WI38 (cell line): Measurements from ENCODE around the gene CNDP2.
"Not testable (repeated sequence)": the region's sequence is repeated elsewhere in the genome, so short reads cannot be mapped to it uniquely, and the experiment has no call there.

Experiments used
- H3K4me3 ChIP-seq: 2 replicates; pipeline ENCODE4 v1.5.1; 2011; ENCODE audit warnings: low read depth, mild to moderate bottlenecking, control low read depth, low read length
- TF ChIP-seq, protein P1 (sequence below): IDR thresholded peaks from 2 replicates; pipeline ENCODE4 v1.5.1; 2012; ENCODE audit warnings: low read depth, mild to moderate bottlenecking, control low read depth, low read length

Gene CNDP2

DNA sequence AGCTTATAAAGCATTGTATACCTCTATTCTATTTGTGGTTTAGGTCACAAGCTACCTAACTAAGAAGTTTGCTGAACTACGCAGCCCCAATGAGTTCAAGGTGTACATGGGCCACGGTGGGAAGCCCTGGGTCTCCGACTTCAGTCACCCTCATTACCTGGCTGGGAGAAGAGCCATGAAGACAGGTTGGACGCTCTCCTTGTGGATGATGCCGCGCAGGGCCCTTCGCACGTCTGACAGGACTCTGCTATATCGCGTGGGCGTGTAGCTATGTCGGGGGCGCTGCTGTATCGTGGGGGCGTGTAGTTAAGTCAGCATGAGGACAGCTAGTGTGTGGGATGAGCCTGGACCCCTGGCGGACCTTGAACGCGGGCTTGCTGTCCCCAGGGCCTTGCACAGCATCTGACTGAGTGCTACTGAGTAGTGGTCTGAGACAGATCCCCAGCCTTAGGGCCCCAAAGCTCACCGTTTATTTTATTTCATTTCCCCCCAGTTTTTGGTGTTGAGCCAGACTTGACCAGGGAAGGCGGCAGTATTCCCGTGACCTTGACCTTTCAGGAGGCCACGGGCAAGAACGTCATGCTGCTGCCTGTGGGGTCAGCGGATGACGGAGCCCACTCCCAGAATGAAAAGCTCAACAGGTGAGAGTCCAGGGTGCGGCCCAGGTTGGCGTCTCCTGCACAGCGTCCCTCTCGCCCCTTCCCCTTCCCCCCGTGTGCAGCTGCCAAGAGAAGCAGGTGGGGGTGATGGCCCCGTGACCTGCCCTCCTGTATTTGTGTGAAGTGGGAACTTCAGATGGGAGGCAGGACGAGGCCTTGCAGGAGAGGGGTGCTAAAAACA is 22.5 kb downstream of the CNDP2 start:
- TF ChIP-seq, protein P1, sequence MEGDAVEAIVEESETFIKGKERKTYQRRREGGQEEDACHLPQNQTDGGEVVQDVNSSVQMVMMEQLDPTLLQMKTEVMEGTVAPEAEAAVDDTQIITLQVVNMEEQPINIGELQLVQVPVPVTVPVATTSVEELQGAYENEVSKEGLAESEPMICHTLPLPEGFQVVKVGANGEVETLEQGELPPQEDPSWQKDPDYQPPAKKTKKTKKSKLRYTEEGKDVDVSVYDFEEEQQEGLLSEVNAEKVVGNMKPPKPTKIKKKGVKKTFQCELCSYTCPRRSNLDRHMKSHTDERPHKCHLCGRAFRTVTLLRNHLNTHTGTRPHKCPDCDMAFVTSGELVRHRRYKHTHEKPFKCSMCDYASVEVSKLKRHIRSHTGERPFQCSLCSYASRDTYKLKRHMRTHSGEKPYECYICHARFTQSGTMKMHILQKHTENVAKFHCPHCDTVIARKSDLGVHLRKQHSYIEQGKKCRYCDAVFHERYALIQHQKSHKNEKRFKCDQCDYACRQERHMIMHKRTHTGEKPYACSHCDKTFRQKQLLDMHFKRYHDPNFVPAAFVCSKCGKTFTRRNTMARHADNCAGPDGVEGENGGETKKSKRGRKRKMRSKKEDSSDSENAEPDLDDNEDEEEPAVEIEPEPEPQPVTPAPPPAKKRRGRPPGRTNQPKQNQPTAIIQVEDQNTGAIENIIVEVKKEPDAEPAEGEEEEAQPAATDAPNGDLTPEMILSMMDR, result no peak
- H3K4me3 ChIP-seq, result no peak overlapping the region

GRCh38 chr18:74519320-74520095 is 23.3 kb downstream of the CNDP2 start:
- H3K4me3 ChIP-seq, result no peak overlapping the region
- TF ChIP-seq, protein P1, result no peak

DNA sequence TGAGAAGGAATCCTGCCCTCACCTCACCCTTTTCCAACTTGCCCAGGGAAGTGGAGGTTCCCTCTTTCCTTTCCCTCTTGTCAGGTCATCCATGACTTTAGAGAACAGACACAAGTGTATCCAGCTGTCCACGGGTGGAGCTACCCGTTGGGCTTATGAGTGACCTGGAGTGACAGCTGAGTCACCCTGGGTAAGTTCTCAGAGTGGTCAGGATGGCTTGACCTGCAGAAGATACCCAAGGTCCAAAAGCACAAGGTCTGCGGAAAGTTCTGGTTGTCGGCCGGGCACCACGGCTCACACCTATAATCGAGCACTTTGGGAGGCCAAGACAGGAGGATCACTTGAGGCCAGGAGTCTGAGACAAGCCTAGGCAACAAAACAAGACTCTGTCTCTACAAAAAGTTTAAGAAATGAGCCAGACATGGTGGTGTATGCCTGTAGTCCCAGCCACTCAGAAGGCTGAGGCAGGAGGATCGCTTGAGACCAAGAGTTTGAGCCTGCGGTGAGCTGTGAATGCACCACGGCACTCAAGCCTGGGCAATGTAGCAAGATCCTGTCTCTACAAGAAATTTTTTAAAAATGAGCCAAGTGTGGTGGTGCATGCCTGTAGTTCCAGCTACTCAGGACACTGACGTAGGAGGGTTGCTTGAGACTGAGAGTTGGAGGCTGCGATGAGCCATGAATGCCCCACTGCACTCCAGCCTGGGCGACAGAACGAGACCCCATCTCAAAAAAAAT is 24.1 kb downstream of the CNDP2 start:
- TF ChIP-seq, protein P1, result no peak
- no peak overlapping the region for H3K4me3 ChIP-seq

DNA sequence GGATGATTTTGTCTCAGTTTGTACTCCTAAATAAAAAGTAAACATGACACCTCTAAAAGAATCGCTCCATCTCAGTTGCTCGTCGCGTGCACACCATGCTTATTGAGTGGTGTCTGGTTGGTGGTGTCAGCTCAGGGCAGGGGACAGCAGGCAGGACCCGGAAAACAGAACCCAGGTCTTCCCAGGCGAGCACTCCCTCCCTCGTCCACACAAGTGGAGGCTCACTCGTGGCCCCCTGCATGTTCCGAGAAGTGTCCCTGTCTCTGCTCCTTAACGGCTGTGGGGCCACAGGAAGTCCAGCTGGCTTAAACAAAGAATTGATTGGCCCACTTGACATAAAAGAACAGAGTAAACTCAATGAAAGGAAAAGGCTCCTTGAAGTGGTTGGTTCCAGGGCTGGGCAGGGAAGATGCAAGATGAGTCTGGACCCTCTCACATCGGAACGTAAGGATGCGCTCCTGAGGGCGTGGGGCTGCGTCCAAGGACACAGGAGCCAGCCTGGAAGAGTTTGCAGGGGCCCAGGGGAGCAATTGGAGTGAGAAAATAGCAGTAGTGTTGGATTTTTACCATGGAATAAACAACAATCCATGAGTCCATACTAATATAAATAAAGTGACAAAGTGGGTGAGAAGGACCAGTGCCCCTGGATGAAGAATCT is 25.0 kb downstream of the CNDP2 start:
- H3K4me3 ChIP-seq, result no peak overlapping the region
- TF ChIP-seq, protein P1, result no peak

- no peak overlapping the region for H3K4me3 ChIP-seq
- TF ChIP-seq, protein P1, result no peak
Measured at GRCh38 chr18:74522635-74523548, 26.7 kb downstream of the CNDP2 start.

- TF ChIP-seq, protein P1, result no peak
- no peak overlapping the region for H3K4me3 ChIP-seq
Measured at GRCh38 chr18:74524097-74524496, 27.9 kb downstream of the CNDP2 start.

GRCh38 chr18:74524915-74525314 is 28.8 kb downstream of the CNDP2 start:
- H3K4me3 ChIP-seq, result not testable (repeated sequence)
